Activated T-helper 2 cell treated with anti-CD3 and anti-CD28 coated beads, Interferon-gamma antibody, Interleukin-2, Interleukin-4, amounts not matched to agents 10 μg/mL and 5 μg/mL and 100 μg/mL, durations not matched to agents 14 hours and 24 hours and 36 hours (primary cell): Measurements from ENCODE around the gene PRKRIP1. TPM values are rescaled to one million over a fixed set of nuclear protein-coding genes. Genes with fewer than 3 reads are reported as not detected.
"Not testable (repeated sequence)": the region's sequence is repeated elsewhere in the genome, so short reads cannot be mapped to it uniquely, and the experiment has no call there.

ENCODE experiments used
- DNase-seq: peaks from one replicate; pipeline ENCODE4 v3.0.0; 2021; ENCODE audit warnings: low spot score
- H3K27ac Mint-ChIP-seq: one replicate; pipeline ENCODE4 v1.8.0; 2021; ENCODE audit warnings: mixed read lengths
- H3K27me3 Mint-ChIP-seq: one replicate; pipeline ENCODE4 v1.8.0; 2021; ENCODE audit warnings: low read depth, mixed read lengths
- H3K36me3 Mint-ChIP-seq: one replicate; pipeline ENCODE4 v1.8.0; 2021; ENCODE audit warnings: low read depth, mixed read lengths
- H3K4me1 Mint-ChIP-seq: one replicate; pipeline ENCODE4 v1.8.0; 2021; ENCODE audit warnings: low read depth, mixed read lengths
- H3K4me3 Mint-ChIP-seq: one replicate; pipeline ENCODE4 v1.8.0; 2021; ENCODE audit warnings: low read depth, mild to moderate bottlenecking, moderate library complexity, mixed read lengths
- H3K9me3 Mint-ChIP-seq: one replicate; pipeline ENCODE4 v1.8.0; 2021; ENCODE audit warnings: mixed read lengths
- intact Hi-C: fragments of 100-400 bp; cut with micrococcal nuclease; formaldehyde crosslinking; loops from one replicate; pipeline ENCODE4 v1.15.1; 2023
- total RNA-seq: library from RNA; stranded (reverse); gene quantifications from 2 replicates; pipeline ENCODE4 v1.2.3, GENCODE V29; 2022

The PRKRIP1 gene
- total RNA-seq, 1 donor from 2014 or later, result 30.0 TPM

GRCh38 chr7:102471791-102472125, 75.6 kb downstream of the PRKRIP1 start:
- Mint-ChIP-seq H3K27me3 (no peaks in the 10 kb centered on the region), H3K4me3 (no peak overlapping the region), H3K27ac (no peak overlapping the region), H3K36me3 (peaks cover 15% of the 10 kb centered on the region), H3K4me1 (peaks cover 2% of the 10 kb centered on the region), H3K9me3 (no peaks in the 10 kb centered on the region)
- intact Hi-C loops, result no loop called here
- DNase-seq, result no peak

GRCh38 chr7:102472126-102473041, 76.2 kb downstream of the PRKRIP1 start:
- no peak for DNase-seq
- Mint-ChIP-seq H3K27ac (no peak overlapping the region), H3K4me1 (no peaks in the 10 kb centered on the region), H3K27me3 (no peaks in the 10 kb centered on the region), H3K36me3 (peaks cover 15% of the 10 kb centered on the region), H3K4me3 (no peak overlapping the region), H3K9me3 (no peaks in the 10 kb centered on the region)
- intact Hi-C loops, result no loop called here

GRCh38 chr7:102473271-102473991, 77.3 kb downstream of the PRKRIP1 start:
- H3K9me3 Mint-ChIP-seq, result no peaks in the 10 kb centered on the region
- no peaks in the 10 kb centered on the region for H3K27me3 Mint-ChIP-seq
- intact Hi-C loops, result no loop called here
- H3K4me1 Mint-ChIP-seq, result no peaks in the 10 kb centered on the region
- H3K4me3 Mint-ChIP-seq, result no peak overlapping the region
- DNase-seq, result no peak
- H3K27ac Mint-ChIP-seq, result no peak overlapping the region
- peaks cover 15% of the 10 kb centered on the region for H3K36me3 Mint-ChIP-seq

GRCh38 chr7:102474116-102474515, 78.0 kb downstream of the PRKRIP1 start:
- H3K27ac Mint-ChIP-seq, H3K4me3 Mint-ChIP-seq, H3K27me3 Mint-ChIP-seq, DNase-seq, H3K9me3 Mint-ChIP-seq, intact Hi-C loops, H3K4me1 Mint-ChIP-seq: not testable (repeated sequence)
- peaks cover 15% of the 10 kb centered on the region for H3K36me3 Mint-ChIP-seq

GRCh38 chr7:102474736-102475435, 78.7 kb downstream of the PRKRIP1 start:
- H3K4me1 Mint-ChIP-seq, H3K9me3 Mint-ChIP-seq, H3K27ac Mint-ChIP-seq, intact Hi-C loops, H3K27me3 Mint-ChIP-seq, DNase-seq, H3K4me3 Mint-ChIP-seq: not testable (repeated sequence)
- H3K36me3 Mint-ChIP-seq, result peaks cover 15% of the 10 kb centered on the region

Other genes starting within 250 kb of the PRKRIP1 start
- 1.8 and 1.9 TPM in 2 replicates for gene SH2B2, start 109.5 kb upstream of the PRKRIP1 start, total RNA-seq
- gene SPDYE6, start 39.9 kb upstream of the PRKRIP1 start, total RNA-seq, result not detected in 2 replicates
- gene ORAI2, start 37.2 kb downstream of the PRKRIP1 start, total RNA-seq, result 53.5 and 53.8 TPM in 2 replicates
- gene ALKBH4, start 68.5 kb downstream of the PRKRIP1 start, total RNA-seq, result 8.9 and 10.0 TPM in 2 replicates
- 21.8 and 22.0 TPM in 2 replicates for gene LRWD1, start 68.6 kb downstream of the PRKRIP1 start, total RNA-seq
- 46.8 and 52.2 TPM in 2 replicates for gene POLR2J, start 82.6 kb downstream of the PRKRIP1 start, total RNA-seq
- gene RASA4B, start 121.4 kb downstream of the PRKRIP1 start, total RNA-seq, result 17.1 and 20.3 TPM in 2 replicates
- gene UPK3BL2, start 147.3 kb downstream of the PRKRIP1 start, total RNA-seq, result 15.1 and 18.1 TPM in 2 replicates
- gene SPDYE2, start 154.9 kb downstream of the PRKRIP1 start, total RNA-seq, result not detected in 2 replicates
- gene POLR2J3, start 176.2 kb downstream of the PRKRIP1 start, total RNA-seq, result 45.2 and 50.7 TPM in 2 replicates
- gene RASA4, start 220.4 kb downstream of the PRKRIP1 start, total RNA-seq, result 45.5 and 46.6 TPM in 2 replicates
- 10.6 and 17.5 TPM in 2 replicates for gene UPK3BL1, start 246.4 kb downstream of the PRKRIP1 start, total RNA-seq